Astrocyte (in vitro differentiated cells and primary cell): ENCODE results near the gene CTCF. TPM values are rescaled to one million over a fixed set of nuclear protein-coding genes. Genes with fewer than 3 reads are reported as not detected.
"Not testable (repeated sequence)": the region's sequence is repeated elsewhere in the genome, so short reads cannot be mapped to it uniquely, and the experiment has no call there.

Source experiments
- DNase-seq: peaks from one replicate; pipeline ENCODE4 v3.0.0-alpha.2; 2010; ENCODE audit warnings: low read depth
- FAIRE-seq: peaks from 2 replicates; lab custom pipeline; 2011; peaks lifted over from hg19 to GRCh38; lab: Jason Lieb, UNC
- H2AFZ ChIP-seq: 2 replicates; pipeline ENCODE4 v1.6.0; 2012; ENCODE audit warnings: low read depth, low read length, inconsistent platforms
- H3K27ac ChIP-seq: 2 replicates; pipeline ENCODE4 v1.5.1; 2011; ENCODE audit warnings: low read depth, low read length, inconsistent platforms
- H3K27me3 ChIP-seq: 2 replicates; pipeline ENCODE4 v1.6.0; 2011; ENCODE audit warnings: low read length, inconsistent platforms; ENCODE audit not compliant: insufficient read depth
- H3K36me3 ChIP-seq: 2 replicates; pipeline ENCODE4 v1.5.1; 2011; ENCODE audit warnings: low read length, inconsistent platforms; ENCODE audit not compliant: insufficient read depth
- H3K4me1 ChIP-seq: 2 replicates; pipeline ENCODE4 v1.5.1; 2011; ENCODE audit warnings: low read length, inconsistent platforms; ENCODE audit not compliant: insufficient read depth
- H3K4me2 ChIP-seq: 2 replicates; pipeline ENCODE4 v1.6.0; 2012; ENCODE audit warnings: low read length, inconsistent platforms
- H3K4me3 ChIP-seq: 2 replicates; pipeline ENCODE4 v1.5.1; 2011; ENCODE audit warnings: low read depth, mild to moderate bottlenecking, low read length, inconsistent platforms; ENCODE audit not compliant: insufficient read depth
- H3K79me2 ChIP-seq: 2 replicates; pipeline ENCODE4 v1.6.0; 2012; ENCODE audit warnings: mild to moderate bottlenecking, low read length, inconsistent platforms; ENCODE audit not compliant: insufficient read depth
- H3K9ac ChIP-seq: 2 replicates; pipeline ENCODE4 v1.6.0; 2012; ENCODE audit warnings: mild to moderate bottlenecking, low read length, inconsistent platforms
- H3K9me3 ChIP-seq: 2 replicates; pipeline ENCODE4 v1.5.1; 2012; ENCODE audit warnings: low read depth, mild to moderate bottlenecking, low read length, inconsistent platforms; ENCODE audit not compliant: insufficient read depth
- H4K20me1 ChIP-seq: 2 replicates; pipeline ENCODE4 v1.6.0; 2012; ENCODE audit warnings: low read length, inconsistent platforms; ENCODE audit not compliant: insufficient read depth
- H3K27ac Mint-ChIP-seq: one replicate; pipeline ENCODE4 v1.8.0; 2021; ENCODE audit warnings: mild to moderate bottlenecking, mixed read lengths; ENCODE audit not compliant: unreplicated experiment
- H3K27me3 Mint-ChIP-seq: one replicate; pipeline ENCODE4 v1.8.0; 2021; ENCODE audit warnings: low read depth, mixed read lengths; ENCODE audit not compliant: unreplicated experiment
- H3K36me3 Mint-ChIP-seq: one replicate; pipeline ENCODE4 v1.8.0; 2021; ENCODE audit warnings: low read depth, mixed read lengths; ENCODE audit not compliant: unreplicated experiment
- H3K4me1 Mint-ChIP-seq: one replicate; pipeline ENCODE4 v1.8.0; 2021; ENCODE audit warnings: low read depth, mixed read lengths; ENCODE audit not compliant: unreplicated experiment
- H3K4me3 Mint-ChIP-seq: one replicate; pipeline ENCODE4 v1.8.0; 2021; ENCODE audit warnings: mild to moderate bottlenecking, moderate library complexity, mixed read lengths; ENCODE audit not compliant: unreplicated experiment
- H3K9me3 Mint-ChIP-seq: one replicate; pipeline ENCODE4 v1.8.0; 2021; ENCODE audit warnings: mild to moderate bottlenecking, mixed read lengths; ENCODE audit not compliant: unreplicated experiment
- CTCF ChIP-seq: IDR thresholded peaks from 2 replicates; pipeline ENCODE4 v1.5.1; 2011; ENCODE audit warnings: low read depth, mild to moderate bottlenecking, inconsistent platforms, low read length, moderate library complexity; ENCODE audit not compliant: insufficient read depth
- EZH2 ChIP-seq: IDR thresholded peaks from 2 replicates; pipeline ENCODE4 v1.6.1; 2012; ENCODE audit warnings: mild to moderate bottlenecking, low read length, inconsistent platforms; ENCODE audit not compliant: insufficient read depth
- total RNA-seq: library from RNA; stranded (reverse); gene quantifications from 2 replicates; pipeline ENCODE4 v1.2.1, GENCODE V29; 2021

CTCF gene
- total RNA-seq, 1 donor from 2014 or later, result 26.8 TPM

- H3K4me1 Mint-ChIP-seq, result peaks cover 35% of the 10 kb centered on the region
- H2AFZ ChIP-seq, result no peak overlapping the region
- DNase-seq, result no peak
- peaks cover 54% of the 10 kb centered on the region for H4K20me1 ChIP-seq
- H3K9me3 Mint-ChIP-seq, result no peaks in the 10 kb centered on the region
- H3K27me3 Mint-ChIP-seq, result no peaks in the 10 kb centered on the region
- no peaks in the 10 kb centered on the region for H3K27me3 ChIP-seq
- H3K9ac ChIP-seq, result peak overlapping the region; percentile 89
- peaks cover 32% of the 10 kb centered on the region for H3K4me1 ChIP-seq
- peak overlapping the region; percentile 86 for H3K4me3 Mint-ChIP-seq
- no peak overlapping the region for H3K4me3 ChIP-seq
- no peaks in the 10 kb centered on the region for H3K36me3 ChIP-seq
- H3K36me3 Mint-ChIP-seq, result peaks cover 6% of the 10 kb centered on the region
- peak overlapping the region; percentile 84 for H3K27ac ChIP-seq
- no peaks in the 10 kb centered on the region for H3K9me3 ChIP-seq
- peak overlapping the region; percentile 83 for H3K27ac Mint-ChIP-seq
- TF ChIP-seq CTCF, result no peak
- no peak for TF ChIP-seq EZH2
- FAIRE-seq, result no peak
- peak overlapping the region; percentile 98 for H3K4me2 ChIP-seq
- peaks cover 72% of the 10 kb centered on the region for H3K79me2 ChIP-seq
These were observed 31.1 kb upstream of the CTCF start for GRCh38 chr16:67531247-67531646.

- H3K27me3 ChIP-seq, result no peaks in the 10 kb centered on the region
- Mint-ChIP-seq H3K27ac (peak overlapping the region; percentile 3), H3K4me1 (peaks cover 32% of the 10 kb centered on the region), H3K9me3 (no peaks in the 10 kb centered on the region), H3K27me3 (no peaks in the 10 kb centered on the region), H3K4me3 (peak overlapping the region; percentile 23), H3K36me3 (peaks cover 8% of the 10 kb centered on the region)
- H3K79me2 ChIP-seq, result peaks cover 87% of the 10 kb centered on the region
- H4K20me1 ChIP-seq, result peaks cover 70% of the 10 kb centered on the region
- no peaks in the 10 kb centered on the region for H3K36me3 ChIP-seq
- no peak overlapping the region for H3K4me2 ChIP-seq
- no peak for FAIRE-seq
- no peaks in the 10 kb centered on the region for H3K9me3 ChIP-seq
- TF ChIP-seq EZH2, result no peak
- no peak for TF ChIP-seq CTCF
- no peak overlapping the region for H3K27ac ChIP-seq
- H3K4me1 ChIP-seq, result peaks cover 35% of the 10 kb centered on the region
- H2AFZ ChIP-seq, result no peak overlapping the region
- H3K9ac ChIP-seq, result no peak overlapping the region
- H3K4me3 ChIP-seq, result no peak overlapping the region
- no peak for DNase-seq
These were observed 29.2 kb upstream of the CTCF start for GRCh38 chr16:67533024-67533560.

GRCh38 chr16:67533987-67534386 lies 28.3 kb upstream of the CTCF start:
- peaks cover 94% of the 10 kb centered on the region for H3K79me2 ChIP-seq
- H3K4me1 Mint-ChIP-seq, result peaks cover 37% of the 10 kb centered on the region

More at GRCh38 chr16:67533987-67534386, 28.3 kb upstream of the CTCF start:
- H3K9me3 Mint-ChIP-seq, H3K4me3 Mint-ChIP-seq, H3K4me3 ChIP-seq, DNase-seq, H3K36me3 ChIP-seq, H3K27ac Mint-ChIP-seq, H3K9me3 ChIP-seq, H3K27me3 Mint-ChIP-seq, FAIRE-seq, H3K36me3 Mint-ChIP-seq, H3K4me2 ChIP-seq, H3K27ac ChIP-seq, H3K27me3 ChIP-seq, H3K9ac ChIP-seq, H2AFZ ChIP-seq: not testable (repeated sequence)
- Histone ChIP-seq H4K20me1 (peaks cover 79% of the 10 kb centered on the region), H3K4me1 (peaks cover 40% of the 10 kb centered on the region)
